Naive thymus-derived CD4-positive, alpha-beta T cell (primary cell): ENCODE results near the gene FOSL1. TPM values are rescaled to one million over a fixed set of nuclear protein-coding genes. Genes with fewer than 3 reads are reported as not detected.

Experiments used
- ATAC-seq: fragments of 150-1000 bp; cut with Tn5 transposase; 2 replicates; pipeline ENCODE4 v1.10.0; 2021; ENCODE audit warnings: mild to moderate bottlenecking, moderate library complexity
- CTCF ChIA-PET: fragments of 350-600 bp; sonication (Branson Sonifier 250); formaldehyde crosslinking; loops from one replicate; lab custom pipeline; 2021; ENCODE audit warnings: antibody characterized with exemption; lab: Charles Lee
- POLR2A ChIA-PET: fragments of 350-600 bp; sonication (Branson Sonifier 250); formaldehyde crosslinking; loops from one replicate; lab custom pipeline; 2021; ENCODE audit warnings: antibody characterized with exemption, inconsistent platforms; lab: Charles Lee
- DNase-seq, 9 donors: peaks; one replicate each; pipeline versions ENCODE4 v3.0.0 to v3.0.0-alpha.2; 2020 to 2022; ENCODE audit warnings: mixed read lengths in 1 of 9
- H3K27ac ChIP-seq: one replicate; pipeline ENCODE4 v1.7.0; 2013; ENCODE audit warnings: mild to moderate bottlenecking, low read depth, low read length, moderate library complexity
- H3K27me3 ChIP-seq, 2 donors: one replicate each; pipeline ENCODE4 v1.7.0; 2013; ENCODE audit warnings: low read length in 2 of 2, mild to moderate bottlenecking in 2 of 2, moderate library complexity in 2 of 2; ENCODE audit not compliant: control insufficient read depth in 2 of 2, insufficient read depth in 2 of 2
- H3K36me3 ChIP-seq, 3 experiments: 1 replicate in 2 of 3; 2 replicates in 1 of 3; pipeline ENCODE4 v1.7.0; 2013; ENCODE audit warnings: low read length in 3 of 3, mild to moderate bottlenecking in 3 of 3, moderate library complexity in 1 of 3; ENCODE audit not compliant: insufficient read depth in 3 of 3, control insufficient read depth in 2 of 3
- H3K4me1 ChIP-seq, 2 donors: one replicate each; pipeline ENCODE4 v1.7.0; 2013; ENCODE audit warnings: low read length in 2 of 2, mild to moderate bottlenecking in 2 of 2, moderate library complexity in 1 of 2; ENCODE audit not compliant: control insufficient read depth in 2 of 2, insufficient read depth in 2 of 2
- H3K4me3 ChIP-seq: 2 replicates; pipeline ENCODE4 v1.7.0; 2013; ENCODE audit warnings: mild to moderate bottlenecking, low read length
- H3K9me3 ChIP-seq, 3 experiments: 1 replicate in 2 of 3; 2 replicates in 1 of 3; pipeline ENCODE4 v1.7.0; 2013; ENCODE audit warnings: low read length in 3 of 3; ENCODE audit not compliant: control insufficient read depth in 2 of 3
- H3K27ac Mint-ChIP-seq, 9 donors: one replicate each; pipeline ENCODE4 v1.8.0; 2020 to 2022; ENCODE audit warnings: mixed read lengths in 9 of 9, mild to moderate bottlenecking in 8 of 9, moderate library complexity in 5 of 9, inconsistent platforms in 2 of 9
- H3K27me3 Mint-ChIP-seq, 5 donors: one replicate each; pipeline ENCODE4 v1.8.0; 2021 to 2022; ENCODE audit warnings: mixed read lengths in 5 of 5, mild to moderate bottlenecking in 1 of 5
- H3K36me3 Mint-ChIP-seq, 5 donors: one replicate each; pipeline ENCODE4 v1.8.0; 2020 to 2022; ENCODE audit warnings: mixed read lengths in 5 of 5, mild to moderate bottlenecking in 3 of 5, inconsistent platforms in 1 of 5
- H3K4me1 Mint-ChIP-seq, 7 donors: one replicate each; pipeline ENCODE4 v1.8.0; 2020 to 2022; ENCODE audit warnings: mixed read lengths in 7 of 7, mild to moderate bottlenecking in 3 of 7, inconsistent platforms in 1 of 7
- H3K4me3 Mint-ChIP-seq, 10 donors: one replicate each; pipeline ENCODE4 v1.8.0; 2020 to 2022; ENCODE audit warnings: mild to moderate bottlenecking in 10 of 10, mixed read lengths in 10 of 10, moderate library complexity in 6 of 10, inconsistent platforms in 2 of 10
- H3K9me3 Mint-ChIP-seq, 11 donors: one replicate each; pipeline ENCODE4 v1.8.0; 2020 to 2022; ENCODE audit warnings: mixed read lengths in 11 of 11, mild to moderate bottlenecking in 4 of 11, inconsistent platforms in 1 of 11, moderate library complexity in 1 of 11
- intact Hi-C, 2 donors: fragments of 100-400 bp; cut with micrococcal nuclease; formaldehyde crosslinking; loops; one replicate each; pipeline ENCODE4 v1.15.1; 2023
- polyA plus RNA-seq, 2 donors: library from polyadenylated mRNA; unstranded; fragments of 300-500 nt; fragmentation: Illumina TruSeq; gene quantifications; one replicate each; pipeline ENCODE4 v1.2.3, GENCODE V29; 2021
- total RNA-seq, 6 experiments: library from RNA in 5 of 6; stranded (reverse) in 5 of 6; gene quantifications; 1 replicate in 5 of 6; 2 replicates in 1 of 6; pipeline ENCODE4 v1.2.3 and lab custom pipeline; 2021 to 2026

The FOSL1 gene
- total and polyA plus RNA-seq, 7 experiments from 2014 or later: 2.8 to 25.7 (median 4.0) TPM; not detected in 4

DNA sequence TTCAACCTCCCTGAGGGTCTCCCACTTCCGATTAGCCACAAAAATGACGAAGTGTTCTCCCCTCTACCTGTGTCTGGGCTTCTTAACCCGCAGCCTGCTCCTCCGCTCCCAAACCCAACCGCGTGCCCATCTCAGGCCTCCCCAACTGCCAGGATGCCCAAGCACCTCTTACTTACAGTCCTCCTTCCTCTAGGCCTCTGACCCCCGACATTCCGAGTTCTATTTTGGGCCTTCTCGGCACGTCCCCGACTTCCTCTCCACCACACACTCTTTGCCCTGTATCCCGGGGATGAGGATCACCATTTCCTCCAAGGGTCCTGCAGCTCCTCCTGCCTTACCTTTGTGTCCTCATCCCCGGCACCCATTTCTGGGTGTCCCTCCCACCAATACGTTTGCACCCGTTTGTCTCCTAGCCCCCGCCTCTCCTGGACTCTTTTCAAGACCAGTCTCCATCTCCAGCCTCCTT, 40.3 kb downstream of the FOSL1 start:
- intact Hi-C loops: loop anchor here (1.0 to 10.0 kb wide), 20 partner anchors 8 to 1543 kb away; partner anchors contain the start of genes RELA (in 2 of the 2), AP5B1 (in 1 of the 2), C11orf68 (in 1 of the 2) and DRAP1 (in 1 of the 2)
- Mint-ChIP-seq H3K4me3 (peak overlapping the region; percentile 92 to 100 (median 97)), H3K27me3 (no peaks in the 10 kb centered on the region), H3K27ac (peak overlapping the region; percentile 88 to 99 (median 97)), H3K36me3 (peaks cover 10 to 33% (median 20%) of the 10 kb centered on the region in 5 donors), H3K9me3 (peaks cover 0 to 9% (median 0%) of the 10 kb centered on the region in 11 donors), H3K4me1 (peaks cover 30 to 57% (median 45%) of the 10 kb centered on the region in 7 donors)
- no peaks in the 10 kb centered on the region for H3K9me3 ChIP-seq
- H3K27ac ChIP-seq: peak overlapping the region; percentile 88
- POLR2A ChIA-PET: interaction anchor here (0.6 to 12.9 kb wide), 39 partner anchors 10 to 1380 kb away, joined by 3 to 316 read pairs (median 6); partner anchors contain the start of genes AP5B1, BANF1, C11orf68 and CCDC85B
- peaks cover 15 to 61% (median 27%) of the 10 kb centered on the region in 3 experiments for H3K36me3 ChIP-seq
- peak overlapping the region; percentile 65 for H3K4me3 ChIP-seq
- no peak for ATAC-seq
- peaks cover 35 to 39% of the 10 kb centered on the region in 2 donors for H3K4me1 ChIP-seq
- no peaks in the 10 kb centered on the region for H3K27me3 ChIP-seq
- DNase-seq: peak in 1 of 9 donors; percentile 40
- CTCF ChIA-PET: interaction anchor here (0.6 to 8.3 kb wide), 18 partner anchors 10 to 284 kb away, joined by 3 to 159 read pairs (median 4); partner anchors contain the start of genes CCDC85B, EHBP1L1, FIBP and KAT5

- Histone ChIP-seq H3K4me3 (peak overlapping the region; percentile 65), H3K27me3 (no peaks in the 10 kb centered on the region), H3K9me3 (no peaks in the 10 kb centered on the region), H3K27ac (peak overlapping the region; percentile 88), H3K36me3 (peaks cover 21 to 61% (median 33%) of the 10 kb centered on the region in 3 experiments), H3K4me1 (peaks cover 39 to 41% of the 10 kb centered on the region in 2 donors)
- H3K27ac Mint-ChIP-seq: peak overlapping the region; percentile 88 to 99 (median 97)
- DNase-seq (peak; percentile 84 to 97 (median 90)), ATAC-seq (peak; percentile 71)
- POLR2A ChIA-PET: interaction anchor here (0.6 to 12.9 kb wide), 39 partner anchors 11 to 1381 kb away, joined by 3 to 316 read pairs (median 6); partner anchors contain the start of genes AP5B1, BANF1, C11orf68 and CCDC85B
- intact Hi-C loops: loop anchor here (1.0 to 10.0 kb wide), 15 partner anchors 14 to 1542 kb away; partner anchors contain the start of genes RELA (in 2 of the 2), AP5B1 (in 1 of the 2), EFEMP2 (in 1 of the 2) and FOSL1 (in 1 of the 2)
- CTCF ChIA-PET: interaction anchor here (0.6 to 8.3 kb wide), 17 partner anchors 11 to 283 kb away, joined by 3 to 159 read pairs (median 4); partner anchors contain the start of genes CCDC85B, EHBP1L1, FIBP and KAT5
- H3K27me3 Mint-ChIP-seq: no peaks in the 10 kb centered on the region
- H3K9me3 Mint-ChIP-seq: peaks cover 0 to 9% (median 0%) of the 10 kb centered on the region in 11 donors
- H3K36me3 Mint-ChIP-seq: peaks cover 16 to 39% (median 24%) of the 10 kb centered on the region in 5 donors
- peak overlapping the region; percentile 92 to 100 (median 97) for H3K4me3 Mint-ChIP-seq
- H3K4me1 Mint-ChIP-seq: peaks cover 36 to 63% (median 51%) of the 10 kb centered on the region in 7 donors
These were observed 40.9 kb downstream of the FOSL1 start for GRCh38 chr11:65859095-65859811.

DNA sequence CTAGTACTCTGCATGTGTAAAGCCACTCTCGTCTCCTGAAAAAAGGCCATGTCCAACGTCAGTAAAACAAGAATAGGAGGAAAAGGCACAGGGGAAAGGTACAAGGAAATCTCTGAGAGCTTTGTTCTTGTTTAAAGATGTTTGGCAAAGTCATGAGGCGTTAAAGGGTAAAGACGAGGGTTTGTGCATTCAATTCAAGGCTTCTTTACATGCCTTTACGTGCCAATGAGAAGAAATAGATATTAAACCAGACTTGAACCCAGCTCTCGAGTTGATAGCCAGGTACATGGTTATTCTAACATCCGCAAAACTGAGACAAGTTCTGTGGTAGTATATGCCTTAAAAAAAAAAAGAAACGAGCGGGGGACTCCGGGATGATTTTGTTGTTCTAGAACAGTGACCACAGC, 41.5 kb downstream of the FOSL1 start:
- peak overlapping the region; percentile 88 to 99 (median 97) for H3K27ac Mint-ChIP-seq
- DNase-seq (no peak), ATAC-seq (no peak)
- H3K9me3 Mint-ChIP-seq: peaks cover 0 to 9% (median 0%) of the 10 kb centered on the region in 11 donors
- Histone ChIP-seq H3K4me1 (peaks cover 39 to 43% of the 10 kb centered on the region in 2 donors), H3K9me3 (no peaks in the 10 kb centered on the region), H3K4me3 (peak overlapping the region; percentile 65), H3K27me3 (no peaks in the 10 kb centered on the region), H3K27ac (peak overlapping the region; percentile 88), H3K36me3 (peaks cover 26 to 61% (median 37%) of the 10 kb centered on the region in 3 experiments)
- CTCF ChIA-PET: interaction anchor here (1.2 to 8.3 kb wide), 5 partner anchors 12 to 244 kb away, joined by 3 to 159 read pairs (median 9); partner anchors contain the start of genes CCDC85B, FIBP, MAP3K11 and PCNX3
- H3K4me1 Mint-ChIP-seq: peaks cover 42 to 69% (median 56%) of the 10 kb centered on the region in 7 donors
- peak overlapping the region; percentile 92 to 100 (median 97) for H3K4me3 Mint-ChIP-seq
- POLR2A ChIA-PET: interaction anchor here (0.6 to 12.9 kb wide), 35 partner anchors 10 to 1609 kb away, joined by 3 to 316 read pairs (median 5); partner anchors contain the start of genes BANF1, CCDC85B, CTSW and EFEMP2
- H3K27me3 Mint-ChIP-seq: no peaks in the 10 kb centered on the region
- H3K36me3 Mint-ChIP-seq: peaks cover 16 to 43% (median 26%) of the 10 kb centered on the region in 5 donors
- intact Hi-C loops: loop anchor here (1.0 to 10.0 kb wide), 27 partner anchors 14 to 1541 kb away; partner anchors contain the start of genes BANF1 (in 2 of the 2), EIF1AD (in 2 of the 2), KAT5 (in 2 of the 2) and PCNX3 (in 2 of the 2)

GRCh38 chr11:65857853-65858680, 42.1 kb downstream of the FOSL1 start, which contains the start of gene CFL1:
CFL1 (minus strand) TSS chr11:65858180; CDS start chr11:65858099, 81 bp downstream.
- ChIA-PET CTCF (interaction anchor here (0.9 to 8.3 kb wide), 4 partner anchors 12 to 188 kb away, joined by 3 to 159 read pairs (median 16); partner anchors contain the start of genes CCDC85B and FIBP), POLR2A (interaction anchor here (0.6 to 12.9 kb wide), 31 partner anchors 9 to 1623 kb away, joined by 3 to 316 read pairs (median 4); partner anchors contain the start of genes BANF1, CCDC85B, CTSW and EFEMP2)
- Histone ChIP-seq H3K4me1 (peaks cover 39 to 43% of the 10 kb centered on the region in 2 donors), H3K27ac (peak within 1 kb of the TSS; percentile 88), H3K27me3 (no peaks in the 10 kb centered on the region), H3K36me3 (peaks cover 32 to 61% (median 37%) of the 10 kb centered on the region in 3 experiments), H3K4me3 (peak within 1 kb of the TSS; percentile 98), H3K9me3 (no peaks in the 10 kb centered on the region)
- Mint-ChIP-seq H3K9me3 (peaks cover 0 to 9% (median 0%) of the 10 kb centered on the region in 11 donors), H3K27me3 (no peaks in the 10 kb centered on the region), H3K4me3 (peak within 1 kb of the TSS; percentile 92 to 100 (median 98)), H3K36me3 (peaks cover 16 to 45% (median 27%) of the 10 kb centered on the region in 5 donors), H3K27ac (peak within 1 kb of the TSS; percentile 90 to 99 (median 97)), H3K4me1 (peaks cover 46 to 75% (median 61%) of the 10 kb centered on the region in 7 donors)
- DNase-seq (peak; percentile 90 to 98 (median 97)), ATAC-seq (peak; percentile 80)
- intact Hi-C loops: loop anchor here (1.0 to 10.0 kb wide), 25 partner anchors 15 to 1541 kb away; partner anchors contain the start of genes BANF1 (in 2 of the 2), EIF1AD (in 2 of the 2), RELA (in 2 of the 2) and RNASEH2C (in 2 of the 2)

GRCh38 chr11:65857500-65857852, 42.7 kb downstream of the FOSL1 start:
- peaks cover 42 to 70% (median 56%) of the 10 kb centered on the region in 7 donors for H3K4me1 Mint-ChIP-seq
- H3K27me3 Mint-ChIP-seq: no peaks in the 10 kb centered on the region
- ATAC-seq (peak; percentile 4), DNase-seq (peak in 8 of 9 donors; percentile 55 to 79 (median 67))
- peak overlapping the region; percentile 74 for H3K27ac ChIP-seq
- H3K27me3 ChIP-seq: no peaks in the 10 kb centered on the region
- H3K9me3 Mint-ChIP-seq: peaks cover 0 to 9% (median 0%) of the 10 kb centered on the region in 11 donors
- H3K27ac Mint-ChIP-seq: peak overlapping the region in 4 of 9 donors; percentile 67 to 97 (median 84)
- ChIA-PET CTCF (interaction anchor here (0.9 to 8.3 kb wide), 3 partner anchors 31 to 188 kb away, joined by 3 to 159 read pairs (median 3); partner anchors contain the start of genes CCDC85B and FIBP), POLR2A (interaction anchor here (0.6 to 12.9 kb wide), 21 partner anchors 9 to 1622 kb away, joined by 3 to 316 read pairs (median 5); partner anchors contain the start of genes C11orf68, CCDC85B, CTSW and EFEMP2)
- intact Hi-C loops: loop anchor here (5.0 to 10.0 kb wide), 2 partner anchors 313 to 1540 kb away; partner anchors contain the start of genes PRDX5 (in 1 of the 2) and TRMT112 (in 1 of the 2)
- peaks cover 39 to 43% of the 10 kb centered on the region in 2 donors for H3K4me1 ChIP-seq
- H3K4me3 Mint-ChIP-seq: peak overlapping the region; percentile 87 to 100 (median 93)
- no peaks in the 10 kb centered on the region for H3K9me3 ChIP-seq
- H3K36me3 ChIP-seq: peaks cover 28 to 61% (median 33%) of the 10 kb centered on the region in 3 experiments
- peak overlapping the region; percentile 98 for H3K4me3 ChIP-seq
- peaks cover 12 to 44% (median 27%) of the 10 kb centered on the region in 5 donors for H3K36me3 Mint-ChIP-seq
